Measurements from ENCODE around the gene NFYC. TPM values are rescaled to one million over a fixed set of nuclear protein-coding genes. Genes with fewer than 3 reads are reported as not detected.

Gene NFYC
- total RNA-seq, 1 donor, result 24.2 TPM

- H4K20me1 ChIP-seq (ENCODE audit: insufficient read depth, low read length), result no peaks in the 10 kb centered on the region
Observed at GRCh38 chr1:40751802-40752201, 60.3 kb downstream of the NFYC start.

DNA sequence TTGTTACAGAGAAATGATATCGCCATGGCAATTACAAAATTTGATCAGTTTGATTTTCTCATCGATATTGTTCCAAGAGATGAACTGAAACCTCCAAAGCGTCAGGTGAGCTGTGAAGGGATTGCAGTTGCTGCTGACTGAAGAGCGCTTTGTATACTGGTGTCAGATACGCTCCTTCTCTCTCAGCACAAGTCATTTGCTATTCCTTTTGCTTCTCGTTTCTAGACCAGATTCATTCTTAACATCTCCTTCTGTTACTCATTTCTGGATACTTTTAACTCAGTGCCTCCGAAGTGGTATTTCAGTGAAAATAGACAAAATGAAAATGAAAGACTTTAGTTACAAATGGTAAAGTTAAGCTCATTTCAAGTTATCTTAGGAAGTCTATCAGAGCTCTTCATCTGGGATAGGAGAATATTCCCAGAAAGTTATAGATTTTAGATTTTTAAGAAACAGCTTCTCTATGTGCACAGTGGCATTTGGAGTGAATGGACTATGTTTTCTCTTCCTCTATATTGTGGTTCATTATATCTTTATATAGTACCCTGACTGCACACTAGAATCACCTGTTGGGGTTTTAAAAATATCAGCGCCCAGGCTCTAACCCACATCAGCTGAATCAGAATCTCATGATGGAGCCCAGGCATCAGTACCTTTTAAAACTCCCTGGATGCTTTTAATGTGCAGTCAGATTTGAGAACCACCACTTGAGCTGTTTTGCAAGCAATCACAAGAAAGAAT, 61.8 kb downstream of the NFYC start:
- peaks cover 65% of the 10 kb centered on the region for H3K36me3 ChIP-seq (ENCODE audit: insufficient read depth, low read length)
- H3K79me2 ChIP-seq (ENCODE audit: insufficient read depth, low read length), result no peaks in the 10 kb centered on the region
- TF ChIP-seq CTCF (IDR thresholded peaks at IDR 0.05; ENCODE audit: extremely low read depth, low read depth, low read length), result no peak
- H2AFZ ChIP-seq (ENCODE audit: low read length), result no peak overlapping the region
- no peak overlapping the region for H3K4me2 ChIP-seq (ENCODE audit: insufficient read depth, low read length)
- no peaks in the 10 kb centered on the region for H3K27me3 ChIP-seq (ENCODE audit: insufficient read depth, low read length)
- H3K27ac ChIP-seq (ENCODE audit: low read depth, low read length), result no peak overlapping the region
- H3K4me3 ChIP-seq (ENCODE audit: insufficient read depth, low read length), result no peak overlapping the region
- DNase-seq (ENCODE audit: insufficient read length, low spot score, missing footprints), result no peak
- no peaks in the 10 kb centered on the region for H3K9me3 ChIP-seq (ENCODE audit: low read depth, low read length)
- H4K20me1 ChIP-seq (ENCODE audit: insufficient read depth, low read length), result no peaks in the 10 kb centered on the region
- peaks cover 8% of the 10 kb centered on the region for H3K4me1 ChIP-seq (ENCODE audit: insufficient read depth, low read length)

More at GRCh38 chr1:40751802-40752201, 60.3 kb downstream of the NFYC start:
- H3K27me3 ChIP-seq (ENCODE audit: insufficient read depth, low read length), result no peaks in the 10 kb centered on the region
- DNase-seq (ENCODE audit: insufficient read length, low spot score, missing footprints), result no peak
- H3K9me3 ChIP-seq (ENCODE audit: low read depth, low read length), result no peaks in the 10 kb centered on the region
- no peak overlapping the region for H3K4me2 ChIP-seq (ENCODE audit: insufficient read depth, low read length)
- H2AFZ ChIP-seq (ENCODE audit: low read length), result no peak overlapping the region
- peaks cover 8% of the 10 kb centered on the region for H3K4me1 ChIP-seq (ENCODE audit: insufficient read depth, low read length)
- H3K36me3 ChIP-seq (ENCODE audit: insufficient read depth, low read length), result peaks cover 56% of the 10 kb centered on the region
- no peak overlapping the region for H3K27ac ChIP-seq (ENCODE audit: low read depth, low read length)
- H3K4me3 ChIP-seq (ENCODE audit: insufficient read depth, low read length), result no peak overlapping the region
- TF ChIP-seq CTCF (IDR thresholded peaks at IDR 0.05; ENCODE audit: extremely low read depth, low read depth, low read length), result no peak
- H3K79me2 ChIP-seq (ENCODE audit: insufficient read depth, low read length), result no peaks in the 10 kb centered on the region

GRCh38 chr1:40754201-40754600, 62.7 kb downstream of the NFYC start:
- H3K4me3 ChIP-seq (ENCODE audit: insufficient read depth, low read length), result no peak overlapping the region
- H3K27ac ChIP-seq (ENCODE audit: low read depth, low read length), result no peak overlapping the region
- no peak for DNase-seq (ENCODE audit: insufficient read length, low spot score, missing footprints)
- no peak overlapping the region for H2AFZ ChIP-seq (ENCODE audit: low read length)
- no peaks in the 10 kb centered on the region for H3K27me3 ChIP-seq (ENCODE audit: insufficient read depth, low read length)
- TF ChIP-seq CTCF (IDR thresholded peaks at IDR 0.05; ENCODE audit: extremely low read depth, low read depth, low read length), result no peak
- H3K79me2 ChIP-seq (ENCODE audit: insufficient read depth, low read length), result no peaks in the 10 kb centered on the region
- peaks cover 8% of the 10 kb centered on the region for H3K4me1 ChIP-seq (ENCODE audit: insufficient read depth, low read length)
- H4K20me1 ChIP-seq (ENCODE audit: insufficient read depth, low read length), result no peaks in the 10 kb centered on the region
- peaks cover 61% of the 10 kb centered on the region for H3K36me3 ChIP-seq (ENCODE audit: insufficient read depth, low read length)
- H3K9me3 ChIP-seq (ENCODE audit: low read depth, low read length), result no peaks in the 10 kb centered on the region
- H3K4me2 ChIP-seq (ENCODE audit: insufficient read depth, low read length), result no peak overlapping the region

- Histone ChIP-seq H2AFZ (ENCODE audit: low read length) (no peak overlapping the region), H3K79me2 (ENCODE audit: insufficient read depth, low read length) (no peaks in the 10 kb centered on the region), H4K20me1 (ENCODE audit: insufficient read depth, low read length) (no peaks in the 10 kb centered on the region), H3K9me3 (ENCODE audit: low read depth, low read length) (no peaks in the 10 kb centered on the region), H3K4me2 (ENCODE audit: insufficient read depth, low read length) (no peak overlapping the region), H3K27ac (ENCODE audit: low read depth, low read length) (no peak overlapping the region), H3K4me3 (ENCODE audit: insufficient read depth, low read length) (no peak overlapping the region), H3K36me3 (ENCODE audit: insufficient read depth, low read length) (peaks cover 54% of the 10 kb centered on the region), H3K27me3 (ENCODE audit: insufficient read depth, low read length) (no peaks in the 10 kb centered on the region), H3K4me1 (ENCODE audit: insufficient read depth, low read length) (peaks cover 5% of the 10 kb centered on the region)
- no peak for DNase-seq (ENCODE audit: insufficient read length, low spot score, missing footprints)
- no peak for TF ChIP-seq CTCF (IDR thresholded peaks at IDR 0.05; ENCODE audit: extremely low read depth, low read depth, low read length)
Observed at GRCh38 chr1:40755067-40755466, 63.6 kb downstream of the NFYC start.
